ENCODE results near the gene ADORA3.
"Not testable (repeated sequence)": the region's sequence is repeated elsewhere in the genome, so short reads cannot be mapped to it uniquely, and the experiment has no call there.

ADORA3 gene

DNA sequence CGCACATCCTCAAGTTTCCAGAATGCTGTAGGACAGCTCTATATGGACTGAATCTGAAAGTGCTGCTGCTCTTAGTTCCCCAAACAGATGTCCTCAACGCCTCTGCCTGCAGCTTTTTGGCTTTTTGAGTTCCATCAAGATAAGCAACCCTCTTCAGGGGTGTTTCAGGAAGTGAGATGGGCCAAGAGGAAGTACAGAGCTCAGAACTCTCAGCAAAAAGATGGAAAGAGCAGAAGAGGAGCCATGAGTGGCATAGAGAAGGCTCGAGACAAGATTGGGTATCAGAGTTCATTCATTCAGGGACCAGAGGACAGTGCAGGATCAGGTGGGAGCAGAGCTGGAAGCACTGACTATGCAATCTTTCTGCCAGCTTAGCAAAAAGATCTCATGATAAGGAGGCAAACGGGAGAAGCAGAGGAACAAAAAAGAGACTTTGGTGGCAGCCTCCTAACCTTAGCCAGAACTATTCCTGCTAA lies at the start of gene ADORA3, which contains the start of gene TMIGD3:
Gene ADORA3, minus strand, starts transcription at position 49 of the 476 bp plus-strand sequence. CDS start 279 bp downstream, outside the sequence.
Gene TMIGD3, minus strand, starts transcription at position 49 of the 476 bp plus-strand sequence. CDS start 279 bp downstream, outside the sequence.
- no peak for DNase-seq (ENCODE audit: low read depth)

DNA sequence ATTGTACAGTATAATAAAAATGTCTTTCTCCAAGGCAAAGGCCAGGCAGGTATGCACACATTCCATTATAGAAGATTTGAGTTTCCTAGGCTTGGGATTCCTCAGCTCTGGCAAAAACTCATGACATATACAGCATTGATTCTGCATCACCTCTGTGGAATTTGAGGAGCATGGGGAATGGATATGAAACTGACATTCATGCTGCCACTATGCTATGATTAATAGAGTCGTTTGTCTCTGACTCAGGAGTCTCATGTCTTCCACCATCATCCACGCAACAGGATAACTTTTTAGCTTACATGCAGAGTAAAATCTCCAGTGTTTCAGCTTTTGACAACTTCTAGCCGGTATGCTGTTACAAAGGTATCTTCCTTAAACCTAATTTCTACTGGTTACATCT lies 49.8 kb upstream of the ADORA3 start:
- peak; percentile 73 for DNase-seq (ENCODE audit: low read depth)

DNA sequence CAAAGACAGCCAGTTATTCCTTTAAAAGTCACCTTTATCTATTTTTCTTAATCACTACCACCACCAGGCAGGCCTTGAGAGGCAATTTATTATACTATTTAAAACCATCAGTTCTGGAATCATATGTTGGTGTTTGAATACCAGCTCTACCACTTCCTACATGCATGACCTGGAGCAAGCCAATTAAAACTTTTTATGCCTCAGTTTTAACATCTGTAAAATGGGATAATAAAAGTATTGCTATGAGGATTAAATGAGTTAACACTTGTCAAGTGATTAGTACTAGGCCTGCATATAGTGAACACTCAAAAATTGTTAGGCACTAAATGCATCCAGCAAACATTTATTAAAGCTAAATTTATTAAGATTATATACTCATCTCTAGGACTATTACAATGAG lies 49.2 kb upstream of the ADORA3 start:
- no peak for DNase-seq (ENCODE audit: low read depth)

DNA sequence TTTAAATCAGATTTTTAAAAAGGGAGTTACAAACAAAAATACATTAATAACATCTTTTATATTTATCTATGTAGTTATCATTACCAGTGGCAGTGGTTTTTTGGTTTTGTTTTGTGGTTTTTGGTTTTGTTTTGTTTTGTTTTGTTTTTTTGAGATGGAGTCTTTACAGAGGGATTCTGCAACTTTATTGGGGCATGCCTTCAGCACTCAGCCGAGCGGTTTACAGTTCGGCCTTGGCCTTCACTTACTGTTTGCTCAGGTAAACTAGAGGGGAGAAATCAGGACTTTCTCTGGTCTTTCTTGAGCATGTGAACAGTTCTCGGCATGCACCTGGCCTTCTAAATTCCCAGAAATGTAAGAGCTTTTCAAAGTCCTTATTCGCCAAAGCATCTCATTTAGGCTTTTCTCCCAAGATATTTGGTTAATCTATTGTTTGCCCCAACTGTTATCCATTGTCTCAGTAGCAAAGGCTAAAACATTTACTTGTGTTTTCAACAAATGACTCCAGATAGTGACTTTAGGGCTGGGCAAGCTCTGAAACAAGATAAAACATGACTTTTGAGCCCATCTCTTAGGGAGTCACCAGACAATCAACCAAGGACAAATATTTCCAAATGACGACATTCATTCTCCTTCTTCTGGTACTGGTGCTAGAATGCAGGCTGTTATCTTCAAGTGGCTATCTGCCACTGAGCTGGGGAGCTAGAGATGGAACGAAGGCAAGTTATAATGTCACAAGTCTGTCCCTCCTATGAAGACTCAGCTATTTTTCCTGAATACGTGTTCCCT lies 48.4 kb upstream of the ADORA3 start:
- no peak for DNase-seq (ENCODE audit: low read depth)

DNA sequence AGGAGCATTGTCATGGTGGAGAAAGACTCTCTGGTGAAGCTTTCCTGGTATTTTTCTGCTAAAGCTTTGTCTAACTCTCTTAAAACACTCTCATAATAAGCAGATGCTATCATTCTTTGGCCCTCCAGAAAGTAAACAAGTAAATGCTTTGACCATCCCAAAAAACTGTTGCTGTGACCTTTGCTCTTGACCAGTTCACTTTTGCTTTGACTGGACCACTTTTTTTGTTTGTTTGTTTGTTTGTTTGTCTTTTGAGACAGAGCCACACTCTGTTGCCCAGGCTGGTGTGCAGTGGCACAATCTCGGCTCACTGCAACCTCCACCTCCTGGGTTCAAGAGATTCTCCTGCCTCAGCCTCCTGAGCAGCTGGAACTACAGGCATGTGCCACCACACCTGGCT lies 44.4 kb upstream of the ADORA3 start:
- not testable (repeated sequence) for DNase-seq (ENCODE audit: low read depth)

DNA sequence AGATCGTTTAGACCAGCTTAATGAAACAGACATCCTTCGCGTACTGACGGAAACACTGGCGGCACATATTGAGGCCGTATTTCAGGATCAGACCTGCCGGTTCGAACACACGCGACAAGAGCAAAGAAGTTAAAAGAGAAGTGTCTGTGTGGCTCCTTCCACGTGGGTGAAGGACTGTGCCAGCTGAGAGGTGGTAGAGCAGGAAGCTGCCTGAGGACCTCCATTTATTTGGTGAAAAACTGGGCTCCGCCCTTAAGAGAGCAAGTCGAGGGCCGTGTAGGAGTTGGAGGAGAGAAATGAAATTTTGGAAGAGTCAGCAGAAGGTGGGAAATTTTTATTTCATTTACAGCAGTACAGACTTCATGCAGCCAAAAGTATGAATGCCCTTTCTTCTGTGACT lies 38.8 kb upstream of the ADORA3 start:
- no peak for DNase-seq (ENCODE audit: low read depth)

DNA sequence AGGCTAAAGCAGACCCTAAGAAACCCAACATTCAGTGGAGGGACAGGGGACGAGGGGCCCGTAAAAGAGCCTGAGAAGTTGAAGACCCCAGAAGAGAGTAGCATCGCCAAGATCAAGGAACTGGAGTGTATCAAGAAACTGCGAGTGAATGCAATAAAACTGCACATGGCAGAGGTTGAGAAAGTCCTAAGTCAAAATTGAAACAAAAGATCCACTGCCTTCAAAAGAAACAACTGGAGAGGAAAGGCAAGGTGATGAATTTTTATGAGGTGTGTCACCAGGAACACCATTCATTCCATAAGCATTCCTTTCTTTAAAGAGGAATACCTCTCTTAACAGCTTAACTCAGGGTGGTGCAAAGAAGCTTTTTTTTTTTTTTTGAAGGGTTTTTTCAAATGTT lies 38.3 kb upstream of the ADORA3 start:
- no peak for DNase-seq (ENCODE audit: low read depth)

DNA sequence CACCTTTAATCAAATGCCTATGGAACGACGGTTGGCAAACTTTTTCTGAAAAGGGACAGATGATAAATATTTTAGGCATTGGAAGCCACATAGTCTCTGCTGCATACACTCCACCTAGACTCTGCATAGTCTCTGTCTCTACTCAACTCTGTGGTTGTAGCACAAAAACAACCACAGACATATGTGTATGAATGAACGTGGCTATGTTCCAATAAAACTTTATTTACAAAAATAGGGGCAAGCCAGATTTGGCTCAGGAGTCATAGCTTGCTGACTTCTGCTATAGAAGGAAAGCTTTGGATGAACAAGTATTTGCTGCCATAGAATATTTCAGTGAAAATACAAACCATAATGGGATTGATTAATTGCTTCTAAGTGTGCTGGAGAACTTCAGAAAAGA lies 37.5 kb upstream of the ADORA3 start:
- DNase-seq (ENCODE audit: low read depth), result no peak

DNA sequence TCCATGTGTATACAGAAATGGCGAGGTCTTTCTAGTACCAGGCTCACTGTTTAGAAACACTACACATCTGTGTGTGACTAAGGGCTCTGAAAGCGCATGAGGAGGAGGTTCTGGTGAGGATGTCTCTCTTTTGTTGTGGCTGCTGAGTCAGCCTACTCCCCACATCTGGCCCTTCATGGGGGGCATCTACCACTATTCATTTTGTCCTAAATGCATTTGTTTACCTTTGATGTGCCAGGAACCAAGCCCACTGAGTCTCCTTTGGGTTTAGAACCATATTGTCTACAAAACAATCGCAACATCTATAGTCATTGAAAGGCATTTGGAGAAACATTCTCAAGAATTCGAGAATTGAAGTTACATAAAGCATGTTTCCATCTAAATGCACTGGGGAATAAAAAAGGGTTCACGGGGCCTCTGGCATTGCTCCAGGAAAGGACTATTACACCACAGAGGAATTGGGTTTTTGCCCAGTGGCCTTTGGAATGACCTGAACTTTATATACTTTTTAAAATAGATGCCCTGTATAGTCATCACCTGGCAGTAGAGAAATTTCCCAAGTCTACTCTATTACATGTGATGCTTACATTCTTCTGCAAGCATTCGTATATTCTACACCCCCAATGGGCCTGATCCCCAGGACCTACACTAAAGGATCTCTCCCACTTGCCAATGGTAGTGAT lies 35.1 kb upstream of the ADORA3 start:
- peak; percentile 21 for DNase-seq (ENCODE audit: low read depth)

DNA sequence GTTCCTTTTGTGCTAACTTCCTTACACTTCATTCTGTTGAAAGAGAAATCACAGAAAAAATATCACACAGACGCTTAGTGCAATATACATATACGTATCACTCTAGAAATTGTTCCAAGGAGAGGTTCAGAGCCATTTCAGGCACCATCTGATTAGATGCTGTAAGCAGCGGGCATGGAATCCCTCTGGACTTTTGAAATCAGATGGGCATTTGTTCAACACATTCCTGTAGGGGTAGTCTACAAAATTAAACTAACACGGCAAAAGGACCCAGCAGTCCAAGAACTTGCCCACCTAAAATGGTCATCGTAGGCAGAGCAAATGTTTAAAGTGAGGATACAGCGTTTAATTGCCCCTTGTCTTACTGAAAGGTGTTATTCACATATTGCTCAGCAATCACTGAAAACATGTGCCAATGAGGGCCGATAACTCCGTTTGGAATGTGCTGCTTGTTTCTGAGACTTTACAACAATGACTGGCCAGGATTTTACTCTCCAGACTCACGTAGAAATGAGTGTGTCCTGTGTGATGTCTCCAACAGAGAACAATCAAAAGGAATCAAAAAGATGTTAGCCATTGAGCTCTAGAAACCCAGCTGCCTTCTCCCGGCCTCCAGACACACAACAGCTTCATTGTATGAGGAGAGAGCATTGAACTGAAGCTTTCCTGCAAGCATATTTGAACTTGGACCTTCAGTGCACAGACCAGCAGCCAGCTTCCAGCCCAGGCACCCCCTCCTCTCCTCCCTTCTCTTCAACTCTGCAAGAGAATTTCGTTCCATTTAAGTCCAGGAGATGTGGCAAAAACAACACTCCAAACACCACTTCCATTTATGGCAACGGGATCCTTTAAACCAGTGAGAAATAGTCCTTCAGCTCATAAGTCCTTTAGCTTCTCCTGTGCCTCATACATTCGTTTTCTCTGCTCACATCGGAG lies 32.1 kb upstream of the ADORA3 start:
- DNase-seq (ENCODE audit: low read depth), result no peak

DNA sequence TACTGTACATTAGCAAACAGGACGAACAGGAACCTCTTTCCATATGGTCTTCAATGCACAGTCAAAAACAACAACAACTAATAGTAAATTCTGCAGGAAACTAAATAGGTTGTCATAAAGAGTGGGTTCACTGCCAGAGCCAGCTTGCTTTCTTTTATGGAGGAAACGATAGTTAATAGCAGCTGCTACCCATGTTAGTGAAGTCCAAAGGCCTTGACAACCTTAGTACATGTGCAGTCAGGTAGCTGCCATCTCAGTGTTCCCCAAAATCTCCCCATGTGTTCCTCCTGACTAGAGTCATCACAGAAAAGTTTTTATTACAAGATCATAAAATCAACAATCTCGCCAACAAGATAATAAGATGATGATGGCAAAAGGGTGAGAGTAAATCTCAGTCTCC lies 16.6 kb upstream of the ADORA3 start:
- DNase-seq (ENCODE audit: low read depth), result no peak

DNA sequence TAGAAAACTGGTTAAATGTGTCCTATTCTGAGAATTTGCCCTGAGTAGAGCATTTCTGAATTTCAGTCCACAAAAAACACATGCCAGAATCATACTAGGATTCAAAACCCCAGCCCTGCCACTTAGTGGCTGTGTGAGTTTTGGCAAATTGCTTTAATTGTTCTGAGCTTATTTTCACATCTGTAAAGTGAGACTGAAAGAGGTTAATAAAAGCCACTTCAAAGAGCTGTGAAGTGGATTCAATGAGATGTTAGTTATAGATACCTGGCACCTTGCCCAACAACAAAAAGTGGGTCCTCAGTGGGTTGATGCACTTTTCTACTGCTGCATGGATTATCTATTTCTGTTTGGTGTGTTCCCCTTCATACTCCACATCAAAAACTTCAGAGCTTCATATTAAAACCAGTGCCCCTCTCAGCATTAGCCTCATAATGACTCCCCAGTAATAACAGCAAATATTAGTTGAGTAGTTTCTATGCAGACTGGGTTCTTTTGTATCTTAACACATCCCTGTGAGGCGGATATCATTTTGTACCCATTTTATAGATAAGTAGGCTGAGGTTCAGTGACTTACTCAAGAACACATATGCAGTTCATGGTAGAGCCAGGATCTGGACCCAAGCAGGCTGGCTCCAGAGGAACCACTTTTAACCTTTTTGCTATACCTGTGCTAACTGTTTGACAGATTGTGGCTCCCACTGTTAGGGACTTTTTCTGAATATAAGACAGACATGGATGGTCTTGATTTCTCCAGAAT lies 14.2 kb upstream of the ADORA3 start:
- DNase-seq (ENCODE audit: low read depth), result no peak

DNA sequence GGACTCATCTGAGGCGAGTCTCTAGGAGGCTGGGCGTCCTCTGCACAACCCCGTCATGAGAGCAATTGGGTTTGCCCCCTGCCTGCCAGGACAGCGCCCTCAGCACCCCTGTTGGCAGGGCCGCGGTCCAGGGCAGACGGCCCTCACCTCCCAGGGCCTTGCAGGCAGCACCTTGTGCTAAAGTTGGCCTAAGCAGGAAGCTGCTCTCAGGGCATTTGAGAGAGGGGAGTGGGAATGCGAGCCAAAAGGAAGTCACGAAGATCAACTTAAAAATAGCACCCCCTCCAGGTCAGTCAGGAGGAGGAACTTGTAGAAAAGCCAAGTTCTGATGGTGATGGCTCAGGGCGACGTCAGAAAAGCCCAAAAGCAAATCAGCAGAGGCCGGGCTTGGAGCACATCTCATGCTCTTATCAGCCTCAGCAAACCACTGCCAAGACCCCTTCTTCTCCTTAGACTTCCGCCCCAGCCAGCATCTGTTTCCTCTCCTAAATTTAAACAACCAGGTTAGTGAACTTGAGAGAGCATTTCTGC lies 12.6 kb upstream of the ADORA3 start:
- DNase-seq (ENCODE audit: low read depth), result no peak

DNA sequence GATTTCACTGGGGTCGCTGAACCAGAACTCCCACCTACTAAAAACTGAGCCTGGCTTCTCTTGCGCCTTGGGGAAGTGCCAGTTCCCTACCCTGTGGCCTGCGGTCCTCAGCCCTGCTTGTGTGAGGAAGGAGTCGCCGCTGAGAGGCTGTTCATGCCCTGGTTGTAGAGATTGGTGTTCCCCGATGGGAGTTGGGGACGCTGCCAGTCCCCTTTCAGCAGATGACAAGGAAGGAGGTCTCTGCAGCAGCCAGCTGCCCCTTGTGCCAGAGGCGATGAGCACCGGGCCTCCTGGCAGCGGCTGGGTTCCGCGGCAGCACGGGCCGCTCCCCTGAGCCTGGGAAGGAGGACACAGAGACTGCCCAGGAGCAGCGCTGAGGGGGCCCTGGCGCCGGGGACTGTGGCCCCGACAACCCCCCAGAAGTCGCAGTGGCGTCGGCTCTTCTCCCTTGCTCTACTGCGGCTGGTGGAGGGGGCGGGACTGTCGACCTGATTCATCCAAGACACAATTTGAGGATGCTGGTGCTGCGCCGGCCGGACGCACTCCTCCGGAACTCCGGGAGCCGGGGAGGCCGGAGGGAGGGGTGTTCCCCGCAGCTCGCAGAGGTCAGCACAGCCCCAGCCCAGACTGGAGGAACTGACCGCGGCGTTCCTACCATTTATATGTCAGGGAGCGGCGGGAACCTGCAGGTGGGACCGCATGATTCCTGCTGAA lies 12.0 kb upstream of the ADORA3 start:
- DNase-seq (ENCODE audit: low read depth), result no peak

DNA sequence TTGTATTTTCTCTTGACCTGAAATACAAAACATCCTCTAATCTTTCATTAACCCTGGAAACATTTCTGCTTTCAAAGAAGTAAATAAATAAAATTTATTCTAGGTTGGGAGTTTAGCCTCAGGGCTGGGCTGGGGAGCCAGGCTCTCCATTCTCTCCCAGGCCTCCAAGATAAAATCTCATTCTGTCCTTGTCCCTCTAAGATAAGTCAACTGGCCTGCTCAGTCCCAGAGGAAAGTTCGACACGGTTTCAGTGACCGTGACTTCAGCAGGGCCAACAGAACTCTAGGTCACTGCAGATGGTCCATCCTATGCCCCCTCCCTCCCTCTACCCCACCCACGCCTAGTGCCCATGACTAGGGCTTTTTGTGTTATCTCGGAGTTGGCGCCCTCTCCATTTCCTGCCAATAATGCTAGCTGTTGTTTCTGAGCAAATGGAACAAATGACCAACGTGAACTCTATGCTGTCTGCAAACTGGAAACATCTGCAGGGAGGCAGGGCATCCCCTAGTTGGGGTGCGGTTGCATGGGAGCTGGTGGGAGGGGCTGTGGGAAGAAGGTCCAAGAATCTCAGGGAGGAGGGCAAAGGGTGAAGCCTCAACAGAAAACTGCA lies 10.1 kb upstream of the ADORA3 start:
- no peak for DNase-seq (ENCODE audit: low read depth)

DNA sequence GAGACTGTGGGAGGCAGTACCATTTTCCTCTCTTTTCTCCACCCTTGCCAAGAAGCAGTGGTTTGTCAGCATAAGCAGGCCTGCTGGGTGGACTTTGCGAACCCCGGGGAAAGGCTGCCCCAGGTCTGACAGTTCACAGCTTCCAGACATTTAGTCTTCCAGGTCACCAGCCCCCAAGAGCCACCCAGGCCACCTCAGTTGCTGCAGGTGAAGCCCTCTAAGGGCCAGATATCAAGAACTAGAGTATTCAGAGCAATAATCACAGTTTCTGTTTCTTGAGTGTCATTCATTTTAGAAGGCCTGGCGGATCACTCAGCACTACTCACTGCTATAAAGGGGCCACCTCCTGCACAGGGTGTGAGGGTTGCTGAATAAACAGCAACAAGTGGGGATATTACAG lies 9.5 kb upstream of the ADORA3 start:
- no peak for DNase-seq (ENCODE audit: low read depth)

DNA sequence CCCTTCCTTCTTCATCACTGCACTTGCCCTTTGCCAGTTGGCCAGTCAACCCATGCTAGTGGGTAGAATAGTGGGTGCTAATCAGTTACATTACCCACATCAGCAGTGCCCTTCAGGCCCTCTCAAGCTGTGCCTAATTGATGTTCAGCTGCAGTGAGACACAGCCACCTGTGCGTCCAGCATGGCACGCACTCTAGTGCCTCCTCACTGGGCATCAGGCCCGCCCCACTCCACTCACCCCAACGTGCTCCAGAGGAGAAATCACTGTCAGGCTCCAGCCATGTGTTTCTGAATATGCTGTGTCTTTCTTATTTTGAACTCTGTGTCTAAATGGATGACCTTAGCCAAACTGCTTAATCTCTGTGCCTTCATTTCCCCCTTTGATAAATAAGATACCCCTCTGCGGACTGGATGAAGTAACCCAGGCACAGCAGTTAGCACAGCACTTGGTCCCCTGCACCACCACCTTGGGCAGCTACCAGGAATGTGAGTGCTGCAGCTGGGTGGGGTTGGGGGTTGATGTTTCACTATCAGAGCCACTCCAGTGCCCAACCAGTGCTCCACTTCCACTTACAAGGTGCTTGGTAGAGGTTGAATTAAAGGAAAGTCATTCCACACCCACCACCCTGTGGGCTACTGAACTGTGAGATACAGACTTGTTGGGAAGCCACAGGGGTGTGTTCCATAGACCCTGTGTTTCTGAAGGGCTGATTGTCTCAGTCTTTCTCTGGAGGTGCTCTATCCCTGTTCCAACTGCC lies 8.9 kb upstream of the ADORA3 start:
- DNase-seq (ENCODE audit: low read depth), result no peak

DNA sequence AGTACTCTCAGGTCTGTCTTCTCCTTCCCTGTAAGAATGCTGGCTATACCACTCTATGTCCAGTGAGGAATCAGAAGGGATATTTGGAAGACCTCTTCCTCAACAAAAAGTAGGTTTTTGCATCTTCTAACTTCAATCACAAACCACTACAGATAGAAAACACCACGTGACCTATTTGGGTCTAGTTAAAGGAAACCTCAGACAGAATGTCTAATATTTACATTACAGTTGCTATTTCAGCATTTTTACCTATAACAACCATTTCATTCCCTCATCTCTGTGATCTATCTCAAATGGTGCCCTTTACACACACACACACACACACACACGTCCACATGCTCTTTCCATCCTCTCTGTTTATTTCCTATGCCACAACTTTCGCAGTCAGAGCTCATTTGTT lies 7.9 kb upstream of the ADORA3 start:
- no peak for DNase-seq (ENCODE audit: low read depth)

DNA sequence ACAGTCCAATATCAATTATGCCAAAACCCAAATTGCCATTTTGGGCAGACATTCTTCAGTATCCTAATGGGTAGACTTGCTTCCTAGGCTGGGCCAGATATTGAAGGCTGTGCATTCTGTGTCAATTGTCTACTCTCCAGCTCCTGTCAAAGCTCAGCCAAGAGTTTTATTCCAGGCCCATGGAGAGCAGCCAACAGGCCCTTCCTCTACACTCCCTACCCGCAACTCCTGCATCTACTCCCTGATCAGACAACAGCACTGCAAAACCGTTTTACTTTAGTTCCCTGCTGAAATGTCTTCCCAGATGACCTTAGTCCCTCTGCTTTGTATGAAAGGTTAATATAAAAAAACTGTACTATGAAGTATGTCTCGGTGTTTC lies 6.6 kb upstream of the ADORA3 start:
- no peak for DNase-seq (ENCODE audit: low read depth)

Measured in GM04503 (cell line).